Adrenal gland (tissue), 5 donors: ENCODE data around the gene CNKSR1.
"Not testable (repeated sequence)": the region's sequence is repeated elsewhere in the genome, so short reads cannot be mapped to it uniquely, and the experiment has no call there.

Source experiments
- CTCF ChIP-seq, 6 experiments: fragments of 450-650 bp in 4 of 6; fragments of 200-600 bp in 2 of 6; sonication (generic) in 1 of 6; IDR thresholded peaks; 1 replicate in 5 of 6; 2 replicates in 1 of 6; pipeline versions ENCODE4 v1.5.1 to v1.8.0; 2016 to 2021; ENCODE audit warnings: antibody characterized with exemption in 6 of 6, mild to moderate bottlenecking in 2 of 6, moderate library complexity in 1 of 6
- POLR2A ChIP-seq, 2 donors: fragments of 450-650 bp; IDR thresholded peaks; one replicate each; pipeline ENCODE4 v1.6.1; 2017; ENCODE audit warnings: antibody characterized with exemption in 2 of 2, mild to moderate bottlenecking in 2 of 2, moderate library complexity in 1 of 2
- donor health status: DM: no; HTN: no; CAD: no.

GRCh38 chr1:26230682-26231081, 53.4 kb downstream of the CNKSR1 start:
- TF ChIP-seq POLR2A, CTCF (IDR thresholded peaks at IDR 0.05): not testable (repeated sequence)
